HCT116 (cell line): ENCODE results near the gene HSP90AA1.

ENCODE experiments used
- CBX3 ChIP-seq: IDR thresholded peaks from 2 replicates; pipeline ENCODE4 v1.6.1; 2012; ENCODE audit warnings: low read depth
- EZH2 ChIP-seq: fragments of 200-600 bp; sonication (generic); IDR thresholded peaks from 2 replicates; pipeline ENCODE4 v1.6.1; 2017; ENCODE audit warnings: antibody characterized with exemption, mixed run types
- EZH2phosphoT487 ChIP-seq: fragments of 200-600 bp; IDR thresholded peaks from 2 replicates; pipeline ENCODE4 v1.6.1; 2018; ENCODE audit warnings: antibody characterized with exemption, borderline replicate concordance
- FOSL1 ChIP-seq: IDR thresholded peaks from 2 replicates; pipeline ENCODE4 v1.6.1; 2012; ENCODE audit warnings: low read depth
- POLR2A ChIP-seq: IDR thresholded peaks from 2 replicates; pipeline ENCODE4 v1.7.0; 2011; ENCODE audit warnings: borderline replicate concordance; ENCODE audit not compliant: insufficient read depth, insufficient read length; ENCODE audit errors: extremely low read depth
- POLR2AphosphoS5 ChIP-seq: IDR thresholded peaks from 2 replicates; pipeline ENCODE4 v1.6.1; 2011; ENCODE audit warnings: mild to moderate bottlenecking, low read depth, low read length, moderate library complexity
- SIN3A ChIP-seq: IDR thresholded peaks from 2 replicates; pipeline ENCODE4 v1.6.1; 2012; ENCODE audit warnings: low read depth
- SRF ChIP-seq: IDR thresholded peaks from 2 replicates; pipeline ENCODE4 v1.6.1; 2012; ENCODE audit warnings: low read depth
- YY1 ChIP-seq: IDR thresholded peaks from 2 replicates; pipeline ENCODE4 v1.6.1; 2011; ENCODE audit warnings: low read length, low read depth, moderate library complexity, mild to moderate bottlenecking; ENCODE audit not compliant: insufficient replicate concordance; ENCODE audit errors: extremely low read depth
- TF ChIP-seq, protein P1 (sequence below): IDR thresholded peaks from 2 replicates; pipeline ENCODE4 v1.6.1; 2012; ENCODE audit warnings: low read depth
- TF ChIP-seq, protein P2 (sequence below), 3 experiments: fragments of 200-600 bp in 1 of 3; sonication (generic) in 1 of 3; IDR thresholded peaks in 2 of 3; conservative IDR thresholded peaks in 1 of 3; 2 replicates each; pipeline ENCODE4 v1.5.1; 2012 to 2017; ENCODE audit warnings: low read depth in 2 of 3, low read length in 2 of 3, antibody characterized with exemption in 1 of 3, borderline replicate concordance in 1 of 3, control low read depth in 1 of 3, mild to moderate bottlenecking in 1 of 3, mixed read lengths in 1 of 3, mixed run types in 1 of 3, moderate library complexity in 1 of 3; ENCODE audit not compliant: insufficient read depth in 1 of 3
- TF ChIP-seq, protein P3 (sequence below): IDR thresholded peaks from 2 replicates; pipeline ENCODE4 v1.6.1; 2012
- TF ChIP-seq, protein P4 (sequence below): IDR thresholded peaks from 2 replicates; pipeline ENCODE4 v1.6.1; 2011; ENCODE audit warnings: mild to moderate bottlenecking, low read length, moderate library complexity; ENCODE audit not compliant: insufficient replicate concordance; ENCODE audit errors: extremely low read depth

DNA sequence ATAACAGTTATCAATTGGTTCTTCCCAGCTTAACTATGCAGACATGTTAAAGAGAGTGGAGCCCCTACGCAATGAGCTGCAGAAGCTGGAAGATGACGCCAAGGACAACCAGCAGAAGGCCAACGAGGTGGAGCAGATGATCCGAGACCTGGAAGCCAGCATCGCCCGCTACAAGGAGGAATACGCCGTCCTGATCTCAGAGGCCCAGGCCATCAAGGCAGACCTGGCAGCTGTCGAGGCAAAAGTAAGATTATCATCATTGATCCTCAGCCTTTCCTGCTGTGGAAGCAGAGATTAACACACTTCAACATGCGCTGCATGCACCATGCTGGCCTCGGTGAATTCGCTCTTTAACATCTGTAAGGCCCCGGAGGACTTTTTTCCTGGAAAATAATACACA lies 53.6 kb downstream of the HSP90AA1 start:
- TF ChIP-seq POLR2A (no peak), EZH2phosphoT487 (no peak), POLR2AphosphoS5 (no peak), SIN3A (no peak), SRF (no peak), CBX3 (no peak), EZH2 (no peak), FOSL1 (no peak), YY1 (no peak)
- TF ChIP-seq, protein P1, sequence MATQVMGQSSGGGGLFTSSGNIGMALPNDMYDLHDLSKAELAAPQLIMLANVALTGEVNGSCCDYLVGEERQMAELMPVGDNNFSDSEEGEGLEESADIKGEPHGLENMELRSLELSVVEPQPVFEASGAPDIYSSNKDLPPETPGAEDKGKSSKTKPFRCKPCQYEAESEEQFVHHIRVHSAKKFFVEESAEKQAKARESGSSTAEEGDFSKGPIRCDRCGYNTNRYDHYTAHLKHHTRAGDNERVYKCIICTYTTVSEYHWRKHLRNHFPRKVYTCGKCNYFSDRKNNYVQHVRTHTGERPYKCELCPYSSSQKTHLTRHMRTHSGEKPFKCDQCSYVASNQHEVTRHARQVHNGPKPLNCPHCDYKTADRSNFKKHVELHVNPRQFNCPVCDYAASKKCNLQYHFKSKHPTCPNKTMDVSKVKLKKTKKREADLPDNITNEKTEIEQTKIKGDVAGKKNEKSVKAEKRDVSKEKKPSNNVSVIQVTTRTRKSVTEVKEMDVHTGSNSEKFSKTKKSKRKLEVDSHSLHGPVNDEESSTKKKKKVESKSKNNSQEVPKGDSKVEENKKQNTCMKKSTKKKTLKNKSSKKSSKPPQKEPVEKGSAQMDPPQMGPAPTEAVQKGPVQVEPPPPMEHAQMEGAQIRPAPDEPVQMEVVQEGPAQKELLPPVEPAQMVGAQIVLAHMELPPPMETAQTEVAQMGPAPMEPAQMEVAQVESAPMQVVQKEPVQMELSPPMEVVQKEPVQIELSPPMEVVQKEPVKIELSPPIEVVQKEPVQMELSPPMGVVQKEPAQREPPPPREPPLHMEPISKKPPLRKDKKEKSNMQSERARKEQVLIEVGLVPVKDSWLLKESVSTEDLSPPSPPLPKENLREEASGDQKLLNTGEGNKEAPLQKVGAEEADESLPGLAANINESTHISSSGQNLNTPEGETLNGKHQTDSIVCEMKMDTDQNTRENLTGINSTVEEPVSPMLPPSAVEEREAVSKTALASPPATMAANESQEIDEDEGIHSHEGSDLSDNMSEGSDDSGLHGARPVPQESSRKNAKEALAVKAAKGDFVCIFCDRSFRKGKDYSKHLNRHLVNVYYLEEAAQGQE = no peak
- TF ChIP-seq, protein P2, sequence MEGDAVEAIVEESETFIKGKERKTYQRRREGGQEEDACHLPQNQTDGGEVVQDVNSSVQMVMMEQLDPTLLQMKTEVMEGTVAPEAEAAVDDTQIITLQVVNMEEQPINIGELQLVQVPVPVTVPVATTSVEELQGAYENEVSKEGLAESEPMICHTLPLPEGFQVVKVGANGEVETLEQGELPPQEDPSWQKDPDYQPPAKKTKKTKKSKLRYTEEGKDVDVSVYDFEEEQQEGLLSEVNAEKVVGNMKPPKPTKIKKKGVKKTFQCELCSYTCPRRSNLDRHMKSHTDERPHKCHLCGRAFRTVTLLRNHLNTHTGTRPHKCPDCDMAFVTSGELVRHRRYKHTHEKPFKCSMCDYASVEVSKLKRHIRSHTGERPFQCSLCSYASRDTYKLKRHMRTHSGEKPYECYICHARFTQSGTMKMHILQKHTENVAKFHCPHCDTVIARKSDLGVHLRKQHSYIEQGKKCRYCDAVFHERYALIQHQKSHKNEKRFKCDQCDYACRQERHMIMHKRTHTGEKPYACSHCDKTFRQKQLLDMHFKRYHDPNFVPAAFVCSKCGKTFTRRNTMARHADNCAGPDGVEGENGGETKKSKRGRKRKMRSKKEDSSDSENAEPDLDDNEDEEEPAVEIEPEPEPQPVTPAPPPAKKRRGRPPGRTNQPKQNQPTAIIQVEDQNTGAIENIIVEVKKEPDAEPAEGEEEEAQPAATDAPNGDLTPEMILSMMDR (IDR thresholded peaks at IDR 0.05 in 2 of 3, conservative IDR thresholded peaks at IDR 0.05 in 1 of 3; ENCODE audit: borderline replicate concordance in 1 of 3, insufficient read depth in 1 of 3, low read depth in 2 of 3, low read length in 2 of 3) = no peak
- TF ChIP-seq, protein P3, sequence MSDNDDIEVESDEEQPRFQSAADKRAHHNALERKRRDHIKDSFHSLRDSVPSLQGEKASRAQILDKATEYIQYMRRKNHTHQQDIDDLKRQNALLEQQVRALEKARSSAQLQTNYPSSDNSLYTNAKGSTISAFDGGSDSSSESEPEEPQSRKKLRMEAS = no peak
- TF ChIP-seq, protein P4, sequence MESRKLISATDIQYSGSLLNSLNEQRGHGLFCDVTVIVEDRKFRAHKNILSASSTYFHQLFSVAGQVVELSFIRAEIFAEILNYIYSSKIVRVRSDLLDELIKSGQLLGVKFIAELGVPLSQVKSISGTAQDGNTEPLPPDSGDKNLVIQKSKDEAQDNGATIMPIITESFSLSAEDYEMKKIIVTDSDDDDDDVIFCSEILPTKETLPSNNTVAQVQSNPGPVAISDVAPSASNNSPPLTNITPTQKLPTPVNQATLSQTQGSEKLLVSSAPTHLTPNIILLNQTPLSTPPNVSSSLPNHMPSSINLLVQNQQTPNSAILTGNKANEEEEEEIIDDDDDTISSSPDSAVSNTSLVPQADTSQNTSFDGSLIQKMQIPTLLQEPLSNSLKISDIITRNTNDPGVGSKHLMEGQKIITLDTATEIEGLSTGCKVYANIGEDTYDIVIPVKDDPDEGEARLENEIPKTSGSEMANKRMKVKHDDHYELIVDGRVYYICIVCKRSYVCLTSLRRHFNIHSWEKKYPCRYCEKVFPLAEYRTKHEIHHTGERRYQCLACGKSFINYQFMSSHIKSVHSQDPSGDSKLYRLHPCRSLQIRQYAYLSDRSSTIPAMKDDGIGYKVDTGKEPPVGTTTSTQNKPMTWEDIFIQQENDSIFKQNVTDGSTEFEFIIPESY = no peak
